Neural progenitor cell (in vitro differentiated cells): ENCODE data around the gene EHMT2. TPM values are rescaled to one million over a fixed set of nuclear protein-coding genes. Genes with fewer than 3 reads are reported as not detected.
"Not testable (repeated sequence)": the region's sequence is repeated elsewhere in the genome, so short reads cannot be mapped to it uniquely, and the experiment has no call there.

Experiments
- DNase-seq: peaks from one replicate; pipeline ENCODE4 v3.0.0-alpha.2; 2016; ENCODE audit warnings: low spot score
- H2AFZ ChIP-seq: fragments of 200-600 bp; sonication (generic); replicated peaks from 2 replicates; pipeline ENCODE4 v1.6.1; 2016; ENCODE audit warnings: antibody characterized with exemption
- H3F3A ChIP-seq: fragments of 200-600 bp; sonication (generic); 2 replicates; pipeline ENCODE4 v1.6.1; 2016; ENCODE audit warnings: antibody characterized with exemption, low read depth
- H3K27ac ChIP-seq: fragments of 200-600 bp; sonication (generic); 2 replicates; pipeline ENCODE4 v1.5.1; 2016; ENCODE audit warnings: mild to moderate bottlenecking
- H3K27me3 ChIP-seq: fragments of 200-600 bp; sonication (generic); 2 replicates; pipeline ENCODE4 v1.6.1; 2016; ENCODE audit warnings: mild to moderate bottlenecking, moderate library complexity
- H3K36me3 ChIP-seq: fragments of 200-600 bp; sonication (generic); 2 replicates; pipeline ENCODE4 v1.5.1; 2016
- H3K4me1 ChIP-seq: fragments of 200-600 bp; sonication (generic); 2 replicates; pipeline ENCODE4 v1.6.1; 2016; ENCODE audit warnings: mixed run types
- H3K4me2 ChIP-seq: fragments of 200-600 bp; sonication (generic); 2 replicates; pipeline ENCODE4 v1.6.1; 2016
- H3K4me3 ChIP-seq: fragments of 200-600 bp; sonication (generic); 2 replicates; pipeline ENCODE4 v1.5.1; 2016
- H3K79me2 ChIP-seq: fragments of 200-600 bp; sonication (generic); 2 replicates; pipeline ENCODE4 v1.6.1; 2016; ENCODE audit warnings: low read depth
- H3K9ac ChIP-seq: fragments of 200-600 bp; sonication (generic); 2 replicates; pipeline ENCODE4 v1.6.1; 2016
- H3K9me3 ChIP-seq: fragments of 200-600 bp; sonication (generic); 2 replicates; pipeline ENCODE4 v1.5.1; 2016; ENCODE audit warnings: low read depth
- H4K20me1 ChIP-seq: fragments of 200-600 bp; sonication (generic); 2 replicates; pipeline ENCODE4 v1.6.1; 2016; ENCODE audit warnings: low read depth
- H3K27ac Mint-ChIP-seq: 3 replicates; pipeline ENCODE4 v1.8.0; 2021; ENCODE audit warnings: mixed read lengths
- H3K27me3 Mint-ChIP-seq: 2 replicates; pipeline ENCODE4 v1.8.0; 2022; ENCODE audit warnings: low read depth, mild to moderate bottlenecking, inconsistent platforms, moderate library complexity, mixed read lengths; ENCODE audit not compliant: insufficient read depth
- H3K36me3 Mint-ChIP-seq: 3 replicates; pipeline ENCODE4 v1.8.0; 2021; ENCODE audit warnings: mixed read lengths
- H3K4me1 Mint-ChIP-seq: 3 replicates; pipeline ENCODE4 v1.8.0; 2021; ENCODE audit warnings: mixed read lengths
- H3K4me3 Mint-ChIP-seq: 3 replicates; pipeline ENCODE4 v1.8.0; 2021; ENCODE audit warnings: mild to moderate bottlenecking, moderate library complexity, mixed read lengths
- H3K9me3 Mint-ChIP-seq: 3 replicates; pipeline ENCODE4 v1.8.0; 2020; ENCODE audit warnings: mixed read lengths
- CTCF ChIP-seq: fragments of 200-600 bp; sonication (generic); IDR thresholded peaks from 2 replicates; pipeline ENCODE4 v1.5.1; 2017; ENCODE audit warnings: antibody characterized with exemption, mild to moderate bottlenecking
- EZH2 ChIP-seq: fragments of 200-600 bp; sonication (generic); IDR thresholded peaks from 2 replicates; pipeline ENCODE4 v1.6.1; 2017; ENCODE audit warnings: antibody characterized with exemption, mild to moderate bottlenecking, moderate library complexity
- EZH2phosphoT487 ChIP-seq: fragments of 200-600 bp; sonication (generic); IDR thresholded peaks from 2 replicates; pipeline ENCODE4 v1.6.1; 2017; ENCODE audit warnings: antibody characterized with exemption
- total RNA-seq: library from RNA; depleted of rRNA; stranded (reverse); fragments of >200 nt; gene quantifications from 2 replicates; pipeline ENCODE4 v1.2.3, GENCODE V29; 2015; ENCODE audit warnings: low replicate concordance

The EHMT2 gene
- total RNA-seq, 1 donor from 2014 or later, result 93.3 TPM

GRCh38 chr6:31864818-31865204 lies 32.7 kb downstream of the EHMT2 start:
- TF ChIP-seq CTCF, result no peak
- TF ChIP-seq EZH2, result no peak
- no peak for TF ChIP-seq EZH2phosphoT487
- no peaks in the 10 kb centered on the region for H3K9me3 ChIP-seq
- peaks cover 3% of the 10 kb centered on the region for H3K36me3 Mint-ChIP-seq
- no peak overlapping the region for H3K9ac ChIP-seq
- H3K27me3 Mint-ChIP-seq, result peaks cover 10% of the 10 kb centered on the region
- peak overlapping the region; percentile 34 for H3K27ac Mint-ChIP-seq
- H3K4me1 Mint-ChIP-seq, result peaks cover 42% of the 10 kb centered on the region
- no peaks in the 10 kb centered on the region for H3K9me3 Mint-ChIP-seq
- H3K4me3 ChIP-seq, result no peak overlapping the region
- peak overlapping the region; percentile 98 for H3K4me3 Mint-ChIP-seq
- H2AFZ ChIP-seq, result no peak overlapping the region
- H3K4me2 ChIP-seq, result peak overlapping the region; percentile 74
- no peak overlapping the region for H3K27ac ChIP-seq
- H3F3A ChIP-seq, result peaks cover 28% of the 10 kb centered on the region
- H3K36me3 ChIP-seq, result no peaks in the 10 kb centered on the region
- H3K4me1 ChIP-seq, result no peaks in the 10 kb centered on the region
- H4K20me1 ChIP-seq, result no peaks in the 10 kb centered on the region
- no peak for DNase-seq
- peaks cover 6% of the 10 kb centered on the region for H3K79me2 ChIP-seq
- no peaks in the 10 kb centered on the region for H3K27me3 ChIP-seq

GRCh38 chr6:31864123-31864562 lies 33.4 kb downstream of the EHMT2 start:
- H3K36me3 Mint-ChIP-seq, H3K9me3 ChIP-seq, DNase-seq, H3K4me1 ChIP-seq, H3K9me3 Mint-ChIP-seq, H3K36me3 ChIP-seq, H3K79me2 ChIP-seq, H4K20me1 ChIP-seq, H3K9ac ChIP-seq, H3K27me3 ChIP-seq: not testable (repeated sequence)
- Mint-ChIP-seq H3K27me3 (peaks cover 10% of the 10 kb centered on the region), H3K27ac (peak overlapping the region; percentile 61), H3K4me1 (peaks cover 39% of the 10 kb centered on the region), H3K4me3 (peak overlapping the region; percentile 98)
- Histone ChIP-seq H3K4me2 (peak overlapping the region; percentile 74), H3K4me3 (peak overlapping the region; percentile 75), H3F3A (peaks cover 28% of the 10 kb centered on the region), H3K27ac (peak overlapping the region; percentile 84), H2AFZ (peak overlapping the region; percentile 69)

- no peaks in the 10 kb centered on the region for H3K9me3 ChIP-seq
Measured at GRCh38 chr6:31862344-31863235, 34.9 kb downstream of the EHMT2 start, which contains the start of gene NEU1. Gene NEU1, minus strand, starts transcription at chr6:31862821. Its CDS starts 45 bp downstream, at chr6:31862776.

More at GRCh38 chr6:31862344-31863235, 34.9 kb downstream of the EHMT2 start, which contains the start of gene NEU1:
- H3K79me2 ChIP-seq, result peaks cover 6% of the 10 kb centered on the region
- DNase-seq, result peak; percentile 100
- H3K36me3 Mint-ChIP-seq, result peaks cover 3% of the 10 kb centered on the region
- no peak for TF ChIP-seq EZH2
- TF ChIP-seq EZH2phosphoT487, result no peak
- TF ChIP-seq CTCF, result no peak
- no peaks in the 10 kb centered on the region for H3K27me3 ChIP-seq
- H2AFZ ChIP-seq, result peak within 1 kb of the TSS; percentile 69
- H3F3A ChIP-seq, result peaks cover 26% of the 10 kb centered on the region
- peak within 1 kb of the TSS; percentile 75 for H3K4me3 ChIP-seq
- H3K9ac ChIP-seq, result peak within 1 kb of the TSS; percentile 28
- H3K4me3 Mint-ChIP-seq, result peak within 1 kb of the TSS; percentile 98
- no peaks in the 10 kb centered on the region for H3K36me3 ChIP-seq
- no peaks in the 10 kb centered on the region for H3K4me1 ChIP-seq
- no peaks in the 10 kb centered on the region for H3K9me3 Mint-ChIP-seq
- peak within 1 kb of the TSS; percentile 61 for H3K27ac Mint-ChIP-seq
- peak within 1 kb of the TSS; percentile 86 for H3K4me2 ChIP-seq
- no peaks in the 10 kb centered on the region for H4K20me1 ChIP-seq
- peaks cover 32% of the 10 kb centered on the region for H3K4me1 Mint-ChIP-seq
- H3K27me3 Mint-ChIP-seq, result peaks cover 8% of the 10 kb centered on the region
- H3K27ac ChIP-seq, result peak within 1 kb of the TSS; percentile 84
